ENCODE measurements around the gene TMEM54. TPM values are rescaled to one million over a fixed set of nuclear protein-coding genes. Genes with fewer than 3 reads are reported as not detected.
"Not testable (repeated sequence)": the region's sequence is repeated elsewhere in the genome, so short reads cannot be mapped to it uniquely, and the experiment has no call there.

The TMEM54 gene
- total RNA-seq, 1 donor from 2014 or later, result 8.0 TPM

DNA sequence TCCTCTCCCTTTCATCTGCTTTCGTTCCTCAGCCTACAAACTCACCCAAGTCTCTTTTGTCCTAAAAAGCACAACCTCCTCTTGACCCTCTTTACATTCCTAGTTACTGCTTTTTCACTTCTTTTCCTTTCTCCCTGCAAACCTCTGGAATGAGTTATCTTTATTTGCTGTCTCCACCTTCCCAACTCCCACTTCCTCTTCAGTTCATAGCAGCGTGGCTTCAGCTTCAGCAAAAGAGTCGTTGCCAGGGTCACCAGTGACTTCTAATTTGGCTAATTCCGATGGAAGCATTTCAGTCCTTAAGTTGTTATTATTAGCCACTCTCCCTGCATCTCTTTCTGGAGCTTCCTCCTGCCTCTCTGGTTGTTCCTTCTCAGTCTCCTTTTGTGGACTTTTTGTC lies 6.2 kb upstream of the TMEM54 start:
- Mint-ChIP-seq H3K36me3 (ENCODE audit: low read depth, unreplicated experiment) (no peaks in the 10 kb centered on the region), H3K27me3 (ENCODE audit: low read depth, unreplicated experiment) (peaks cover 13% of the 10 kb centered on the region), H3K9me3 (ENCODE audit: unreplicated experiment) (no peaks in the 10 kb centered on the region), H3K27ac (ENCODE audit: unreplicated experiment) (no peak overlapping the region), H3K4me3 (ENCODE audit: unreplicated experiment) (no peak overlapping the region), H3K4me1 (ENCODE audit: low read depth, unreplicated experiment) (no peaks in the 10 kb centered on the region)
- Histone ChIP-seq H4K20me1 (ENCODE audit: insufficient read depth, low read length) (no peaks in the 10 kb centered on the region), H3K79me2 (ENCODE audit: insufficient read depth, low read length) (no peaks in the 10 kb centered on the region), H3K9me3 (ENCODE audit: insufficient read depth, low read depth, low read length) (no peaks in the 10 kb centered on the region), H3K9ac (ENCODE audit: low read length) (no peak overlapping the region), H3K4me2 (ENCODE audit: low read length) (peak overlapping the region; percentile 18), H3K4me3 (ENCODE audit: insufficient read depth, low read depth, low read length) (no peak overlapping the region), H3K36me3 (ENCODE audit: insufficient read depth, low read length) (no peaks in the 10 kb centered on the region), H3K27ac (ENCODE audit: low read depth, low read length) (no peak overlapping the region), H3K4me1 (ENCODE audit: insufficient read depth, low read length) (no peaks in the 10 kb centered on the region), H3K27me3 (ENCODE audit: insufficient read depth, low read length) (no peaks in the 10 kb centered on the region), H2AFZ (ENCODE audit: low read depth, low read length) (no peak overlapping the region)
- TF ChIP-seq EZH2 (IDR thresholded peaks at IDR 0.05; ENCODE audit: insufficient read depth, low read length), result no peak
- TF ChIP-seq, protein P1, sequence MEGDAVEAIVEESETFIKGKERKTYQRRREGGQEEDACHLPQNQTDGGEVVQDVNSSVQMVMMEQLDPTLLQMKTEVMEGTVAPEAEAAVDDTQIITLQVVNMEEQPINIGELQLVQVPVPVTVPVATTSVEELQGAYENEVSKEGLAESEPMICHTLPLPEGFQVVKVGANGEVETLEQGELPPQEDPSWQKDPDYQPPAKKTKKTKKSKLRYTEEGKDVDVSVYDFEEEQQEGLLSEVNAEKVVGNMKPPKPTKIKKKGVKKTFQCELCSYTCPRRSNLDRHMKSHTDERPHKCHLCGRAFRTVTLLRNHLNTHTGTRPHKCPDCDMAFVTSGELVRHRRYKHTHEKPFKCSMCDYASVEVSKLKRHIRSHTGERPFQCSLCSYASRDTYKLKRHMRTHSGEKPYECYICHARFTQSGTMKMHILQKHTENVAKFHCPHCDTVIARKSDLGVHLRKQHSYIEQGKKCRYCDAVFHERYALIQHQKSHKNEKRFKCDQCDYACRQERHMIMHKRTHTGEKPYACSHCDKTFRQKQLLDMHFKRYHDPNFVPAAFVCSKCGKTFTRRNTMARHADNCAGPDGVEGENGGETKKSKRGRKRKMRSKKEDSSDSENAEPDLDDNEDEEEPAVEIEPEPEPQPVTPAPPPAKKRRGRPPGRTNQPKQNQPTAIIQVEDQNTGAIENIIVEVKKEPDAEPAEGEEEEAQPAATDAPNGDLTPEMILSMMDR (IDR thresholded peaks at IDR 0.05; ENCODE audit: insufficient read depth, low read depth, low read length), result no peak
- FAIRE-seq (no peak), DNase-seq (ENCODE audit: low read depth) (peak; percentile 29)

DNA sequence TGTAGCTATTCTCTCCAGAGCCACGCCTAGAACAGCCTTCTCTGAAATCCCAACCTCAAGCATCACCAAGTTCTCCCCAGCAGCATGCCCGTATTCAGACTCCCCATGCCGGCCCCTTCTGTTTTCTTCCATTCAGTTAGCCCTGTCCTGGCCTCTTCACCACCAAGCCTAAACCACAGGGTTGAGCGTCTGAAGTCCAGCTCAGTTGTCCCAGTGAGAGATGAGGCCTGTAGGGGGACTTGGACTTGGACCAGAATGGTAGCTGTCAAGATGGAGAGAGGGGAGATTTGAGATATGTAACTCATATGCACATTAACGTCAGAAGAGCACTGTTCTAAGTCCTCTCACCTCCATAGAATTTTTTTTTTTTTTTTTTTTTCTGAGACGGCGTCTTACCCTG lies 5.5 kb upstream of the TMEM54 start:
- H3K36me3 Mint-ChIP-seq (ENCODE audit: low read depth, unreplicated experiment), result no peaks in the 10 kb centered on the region
- no peak overlapping the region for H3K27ac Mint-ChIP-seq (ENCODE audit: unreplicated experiment)
- Histone ChIP-seq H3K36me3 (ENCODE audit: insufficient read depth, low read length) (no peaks in the 10 kb centered on the region), H4K20me1 (ENCODE audit: insufficient read depth, low read length) (no peaks in the 10 kb centered on the region), H3K4me3 (ENCODE audit: insufficient read depth, low read depth, low read length) (no peak overlapping the region), H3K4me1 (ENCODE audit: insufficient read depth, low read length) (no peaks in the 10 kb centered on the region), H3K27ac (ENCODE audit: low read depth, low read length) (no peak overlapping the region), H3K27me3 (ENCODE audit: insufficient read depth, low read length) (no peaks in the 10 kb centered on the region), H2AFZ (ENCODE audit: low read depth, low read length) (no peak overlapping the region), H3K9me3 (ENCODE audit: insufficient read depth, low read depth, low read length) (no peaks in the 10 kb centered on the region), H3K9ac (ENCODE audit: low read length) (no peak overlapping the region), H3K79me2 (ENCODE audit: insufficient read depth, low read length) (no peaks in the 10 kb centered on the region), H3K4me2 (ENCODE audit: low read length) (no peak overlapping the region)
- no peaks in the 10 kb centered on the region for H3K4me1 Mint-ChIP-seq (ENCODE audit: low read depth, unreplicated experiment)
- TF ChIP-seq, protein P1 (IDR thresholded peaks at IDR 0.05; ENCODE audit: insufficient read depth, low read depth, low read length), result no peak
- TF ChIP-seq EZH2 (IDR thresholded peaks at IDR 0.05; ENCODE audit: insufficient read depth, low read length), result no peak
- FAIRE-seq (no peak), DNase-seq (ENCODE audit: low read depth) (no peak)
- H3K27me3 Mint-ChIP-seq (ENCODE audit: low read depth, unreplicated experiment), result peaks cover 18% of the 10 kb centered on the region
- no peaks in the 10 kb centered on the region for H3K9me3 Mint-ChIP-seq (ENCODE audit: unreplicated experiment)
- H3K4me3 Mint-ChIP-seq (ENCODE audit: unreplicated experiment), result no peak overlapping the region

DNA sequence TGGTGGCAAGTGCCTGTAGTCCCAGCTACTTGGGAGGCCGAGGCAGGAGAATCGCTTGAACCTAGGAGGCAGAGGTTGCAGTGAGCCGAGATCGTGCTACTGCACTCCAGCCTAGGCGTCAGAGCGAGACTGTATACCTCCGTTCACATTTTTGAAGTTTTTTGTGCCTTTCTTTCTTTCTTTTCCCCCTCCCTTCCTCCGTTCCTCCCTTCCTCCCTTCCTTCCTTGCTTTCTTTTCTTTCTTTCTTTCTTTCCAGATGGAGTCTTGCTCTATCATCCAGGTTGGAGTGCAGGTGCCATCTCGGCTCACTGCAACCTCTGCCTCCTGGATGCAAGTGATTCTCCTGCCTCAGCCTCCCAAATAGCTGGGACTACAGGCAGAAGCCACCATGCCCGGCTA lies 4.4 kb upstream of the TMEM54 start:
- H3K4me1 ChIP-seq (ENCODE audit: insufficient read depth, low read length); DNase-seq (ENCODE audit: low read depth); H3K9me3 ChIP-seq (ENCODE audit: insufficient read depth, low read depth, low read length); H4K20me1 ChIP-seq (ENCODE audit: insufficient read depth, low read length); H3K9ac ChIP-seq (ENCODE audit: low read length); H3K9me3 Mint-ChIP-seq (ENCODE audit: unreplicated experiment); H3K27me3 ChIP-seq (ENCODE audit: insufficient read depth, low read length); H2AFZ ChIP-seq (ENCODE audit: low read depth, low read length); H3K27ac ChIP-seq (ENCODE audit: low read depth, low read length); H3K36me3 Mint-ChIP-seq (ENCODE audit: low read depth, unreplicated experiment); H3K4me3 Mint-ChIP-seq (ENCODE audit: unreplicated experiment); H3K79me2 ChIP-seq (ENCODE audit: insufficient read depth, low read length); H3K4me1 Mint-ChIP-seq (ENCODE audit: low read depth, unreplicated experiment); H3K4me3 ChIP-seq (ENCODE audit: insufficient read depth, low read depth, low read length); FAIRE-seq; H3K36me3 ChIP-seq (ENCODE audit: insufficient read depth, low read length); H3K4me2 ChIP-seq (ENCODE audit: low read length); H3K27ac Mint-ChIP-seq (ENCODE audit: unreplicated experiment): not testable (repeated sequence)
- peaks cover 22% of the 10 kb centered on the region for H3K27me3 Mint-ChIP-seq (ENCODE audit: low read depth, unreplicated experiment)
